GM18498 (cell line): ENCODE results near the gene LNX1.

Experiments
- ATAC-seq: cut with Tn5 transposase; IDR thresholded peaks from one replicate; pipeline ENCODE4 v1.9.1; 2021; ENCODE audit warnings: mild to moderate bottlenecking, moderate library complexity; ENCODE audit not compliant: unreplicated experiment

LNX1 gene

DNA sequence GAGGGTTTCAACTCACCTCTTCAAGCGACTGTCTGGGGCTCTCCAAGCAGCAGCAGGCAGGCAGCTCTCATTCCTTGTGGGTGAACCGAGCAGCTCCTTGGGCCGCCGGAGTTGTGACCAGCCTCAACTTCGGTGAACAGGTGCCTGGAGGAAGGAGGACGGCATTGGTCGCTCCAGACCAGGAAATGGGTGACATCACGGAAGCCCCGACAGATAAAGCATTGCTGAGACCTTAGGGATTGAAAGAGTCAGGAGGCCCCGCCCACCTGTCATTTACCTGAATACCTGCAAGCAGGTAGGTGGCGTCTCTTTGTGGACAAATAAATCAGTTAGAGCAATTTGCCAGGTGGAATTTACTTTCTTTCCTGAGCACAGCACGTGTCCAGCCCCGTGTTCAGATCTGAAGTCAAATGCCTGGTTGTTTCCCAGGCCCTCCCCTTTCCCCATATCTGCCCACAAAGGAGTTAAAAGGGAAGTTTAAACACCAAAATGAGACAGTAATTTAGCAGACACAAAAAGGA lies at the start of gene LNX1:
TSS of gene LNX1 (minus strand) at position 115 of the 521 bp plus-strand sequence. CDS start 17,484 bp downstream, outside the sequence.
- no peak for ATAC-seq

DNA sequence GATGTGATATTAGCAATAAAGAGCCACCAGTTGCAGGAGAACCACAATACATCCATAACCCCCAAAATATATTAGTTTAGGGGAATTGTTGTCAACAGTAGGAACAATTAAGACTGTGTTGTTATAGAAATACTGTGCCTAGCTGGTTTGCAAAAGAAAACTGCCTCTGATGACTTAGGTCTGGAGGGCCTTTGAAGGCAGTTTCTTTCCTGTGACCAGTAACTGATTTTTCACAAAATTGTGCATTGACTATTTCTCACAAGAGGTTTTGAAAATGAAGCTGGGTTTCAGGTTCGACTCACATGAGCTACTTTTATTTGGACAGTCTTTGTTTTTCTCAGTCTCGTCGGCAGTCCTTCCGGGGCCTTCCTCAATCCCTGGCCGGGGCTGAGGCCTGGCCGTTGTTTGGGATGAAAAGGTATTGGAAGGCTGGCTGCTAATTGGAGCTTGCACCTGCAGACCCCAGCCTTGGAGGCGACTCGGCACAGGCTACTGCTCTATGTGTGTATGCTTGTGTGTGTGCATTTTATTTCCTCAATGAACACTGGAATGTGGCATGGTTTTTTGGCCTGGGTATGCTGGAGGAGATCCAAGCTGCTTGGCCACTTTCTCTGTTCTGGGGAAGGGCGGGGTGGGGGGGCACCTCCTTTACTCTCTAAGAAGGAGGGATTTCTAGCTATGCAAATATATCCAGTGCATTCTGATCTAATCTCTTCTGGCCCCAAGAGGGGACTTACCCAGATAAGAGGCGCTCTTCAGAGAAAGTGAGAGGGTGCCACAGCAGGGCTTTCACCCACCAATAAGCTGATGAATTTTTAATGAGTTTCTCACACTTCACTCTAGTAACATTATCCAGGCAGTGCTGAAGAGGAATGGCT lies 49.5 kb upstream of the LNX1 start:
- ATAC-seq, result peak; percentile 82

DNA sequence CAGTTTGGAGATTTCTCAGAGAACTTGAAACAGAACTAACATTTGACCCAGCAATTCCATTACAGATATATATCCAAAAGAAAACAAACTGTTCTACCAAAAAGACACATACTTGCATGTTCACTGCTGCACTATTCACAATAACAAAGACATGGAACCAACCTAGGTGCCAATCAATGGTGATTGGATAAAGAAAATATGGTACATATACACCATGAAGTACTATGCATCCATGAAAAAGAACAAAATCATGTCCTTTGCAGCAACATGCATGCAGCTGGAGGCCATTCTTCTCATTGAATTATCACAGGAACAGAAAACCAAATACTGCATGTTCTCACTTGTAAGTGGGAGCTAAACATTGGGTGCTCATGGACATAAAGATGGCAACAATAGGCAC lies 47.6 kb upstream of the LNX1 start:
- no peak for ATAC-seq

DNA sequence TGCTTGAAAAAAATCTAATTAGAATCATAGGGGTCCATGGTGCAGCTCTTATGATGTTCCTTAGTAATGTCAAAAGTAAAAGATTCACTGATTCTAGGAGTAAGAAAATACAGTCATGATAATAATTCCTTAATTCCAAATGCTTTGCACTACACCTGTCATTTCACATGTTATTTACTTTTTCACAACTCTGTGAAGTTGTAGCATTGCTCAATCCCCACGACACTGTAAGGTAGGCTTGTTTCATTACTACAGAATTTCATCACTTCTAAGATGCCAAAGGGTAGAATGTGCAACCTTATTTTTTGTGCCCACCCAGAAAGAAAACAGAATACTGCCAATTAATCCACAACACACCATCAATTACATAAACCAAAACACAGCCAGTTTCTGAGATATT lies 46.1 kb upstream of the LNX1 start:
- no peak for ATAC-seq

DNA sequence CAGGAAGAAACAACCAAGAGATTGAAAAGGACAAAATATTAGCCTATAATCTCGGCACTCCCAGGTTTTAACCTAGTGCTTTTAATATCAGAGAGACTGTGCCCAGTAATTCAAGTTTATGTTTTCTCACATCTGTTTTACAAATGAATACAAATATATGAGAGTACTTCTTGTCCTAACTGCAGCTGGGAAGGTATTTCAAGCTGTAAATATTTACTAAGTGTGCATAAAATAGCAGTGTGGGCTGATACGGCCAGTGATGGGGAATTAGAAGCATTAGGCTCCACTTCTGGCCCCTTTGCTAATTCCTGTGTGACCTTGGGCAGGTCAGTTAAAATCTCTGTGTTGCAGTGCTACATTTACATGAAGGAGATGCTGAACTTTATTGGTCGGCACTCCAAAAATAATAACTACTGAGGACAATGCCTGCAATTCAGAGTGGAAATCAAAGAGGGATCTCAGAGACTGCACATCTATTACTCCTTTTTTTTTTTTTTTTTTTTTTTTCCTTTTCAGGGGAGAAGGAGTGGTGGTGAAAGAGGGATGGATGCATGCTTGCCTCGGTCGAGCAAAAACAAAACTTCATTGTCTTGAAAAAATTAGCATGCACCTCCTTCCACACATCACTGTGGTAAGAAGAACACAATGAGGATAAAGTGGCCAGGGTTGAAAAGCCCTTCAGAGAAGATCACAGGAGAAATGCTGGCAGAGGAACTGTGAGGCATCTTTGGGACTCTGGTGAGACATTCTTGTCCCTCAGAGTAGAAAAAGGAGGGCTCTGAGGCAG lies 44.6 kb upstream of the LNX1 start:
- ATAC-seq, result no peak

DNA sequence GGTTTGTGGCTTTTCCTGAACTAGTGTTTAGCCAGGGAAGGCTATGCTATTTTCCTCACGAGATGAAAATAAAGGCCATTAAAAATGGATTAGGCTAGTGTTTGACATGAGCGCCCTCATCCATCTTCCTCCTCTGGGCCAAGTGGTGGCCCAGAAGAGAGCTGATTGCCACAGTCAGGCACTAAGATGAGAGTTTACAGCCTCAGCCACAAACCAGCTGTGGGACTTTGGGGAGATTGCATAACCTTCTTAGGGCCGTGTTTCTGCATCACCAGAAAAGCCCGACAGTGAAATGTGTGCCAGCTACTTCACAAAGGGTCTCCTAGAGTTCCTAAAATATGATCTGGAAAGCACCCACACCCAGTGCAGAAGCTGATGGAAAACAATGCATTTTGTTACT lies 42.3 kb upstream of the LNX1 start:
- ATAC-seq, result no peak

DNA sequence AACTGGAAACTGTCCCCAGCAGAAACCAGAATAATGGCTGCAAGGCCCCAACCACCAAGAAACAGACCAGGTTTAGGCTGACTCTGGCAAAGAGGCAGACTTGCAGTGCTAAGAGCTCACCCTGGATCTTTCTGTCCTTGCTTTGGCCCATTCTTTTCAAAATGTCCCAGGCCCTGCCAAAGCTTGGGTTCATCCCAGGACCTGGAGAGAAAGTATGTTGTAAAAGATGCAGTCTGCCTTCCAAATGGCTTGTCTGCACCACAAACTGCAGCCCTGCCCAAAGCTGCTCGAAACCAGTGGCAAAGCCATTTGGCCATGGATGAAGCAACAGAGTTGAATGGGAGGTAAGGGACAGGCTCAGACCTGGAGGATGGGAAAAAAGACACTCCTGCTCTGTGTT lies 38.0 kb upstream of the LNX1 start:
- no peak for ATAC-seq

DNA sequence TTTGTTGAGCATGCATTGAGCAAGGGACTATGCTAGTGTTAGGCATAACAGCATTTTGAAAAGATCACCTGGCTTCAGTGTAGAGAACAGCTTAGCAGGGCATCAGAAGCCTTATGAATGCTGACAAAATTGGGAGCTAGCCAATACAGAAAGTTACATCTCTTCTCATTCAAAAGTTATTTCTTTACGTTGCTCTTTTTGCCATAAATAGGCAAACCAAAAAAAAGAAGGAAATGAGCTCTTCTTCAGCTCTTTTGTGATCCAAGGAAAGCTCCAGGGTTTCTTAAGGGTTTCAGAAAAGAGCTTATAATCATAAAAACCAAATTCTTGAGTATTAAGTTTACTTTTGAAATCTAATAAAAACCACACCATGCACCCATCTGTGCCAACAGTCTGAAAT lies 35.2 kb upstream of the LNX1 start:
- ATAC-seq, result no peak

DNA sequence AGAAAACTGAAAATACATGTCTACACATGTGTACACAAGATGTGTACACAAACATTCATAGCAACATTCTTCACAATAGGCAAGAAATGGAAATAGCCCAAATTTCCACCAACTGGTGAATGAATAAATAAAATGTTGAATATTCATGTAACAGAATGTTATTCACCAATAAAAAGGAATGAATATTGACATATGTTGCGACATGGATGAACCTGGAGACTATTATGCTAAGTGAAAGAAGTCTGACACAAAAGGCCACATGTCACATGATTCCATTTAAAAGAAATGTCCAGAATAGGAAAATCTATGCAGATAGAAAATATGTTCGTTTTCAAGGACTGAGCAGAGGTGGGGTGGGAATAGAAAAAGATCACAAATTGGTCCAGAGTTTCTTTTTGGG lies 34.6 kb upstream of the LNX1 start:
- no peak for ATAC-seq

DNA sequence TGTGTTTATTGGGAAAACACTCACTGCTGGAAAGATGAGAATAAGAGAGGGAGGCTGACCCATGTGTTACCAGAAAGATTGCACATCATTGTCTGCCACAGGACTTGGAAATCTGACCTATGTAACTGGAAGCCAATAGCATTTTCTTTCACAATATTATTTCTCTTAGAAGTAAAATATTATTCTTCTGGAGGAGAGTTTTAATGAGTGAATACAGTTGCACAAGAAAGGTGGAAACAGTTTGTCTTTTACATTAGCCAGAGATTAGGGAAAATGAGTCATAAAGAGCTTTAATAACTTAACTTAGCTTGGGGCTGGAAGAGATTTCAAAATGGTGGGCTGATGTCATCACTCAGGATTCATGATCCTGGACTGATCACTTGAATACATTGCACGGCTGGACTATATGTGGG lies 31.5 kb upstream of the LNX1 start:
- ATAC-seq, result no peak

DNA sequence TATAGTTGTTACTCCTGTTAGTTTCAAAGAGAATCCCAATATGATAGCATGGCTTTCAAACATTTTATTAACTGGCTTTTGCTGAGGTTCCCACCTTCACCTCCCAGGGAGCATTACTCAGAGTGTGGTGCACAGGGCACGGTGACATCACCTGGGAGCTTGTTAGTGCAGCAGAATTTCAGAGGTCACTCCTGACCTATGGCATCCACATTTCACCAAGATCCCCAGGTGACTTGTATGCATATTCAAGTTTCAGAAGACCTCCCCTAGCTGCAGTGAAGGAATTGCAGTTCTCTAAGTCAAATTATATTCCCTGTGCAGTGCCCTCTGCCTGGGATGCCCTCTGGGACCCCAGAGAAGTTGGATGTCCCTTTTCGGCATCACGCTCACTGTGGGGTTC lies 29.7 kb upstream of the LNX1 start:
- ATAC-seq, result no peak

DNA sequence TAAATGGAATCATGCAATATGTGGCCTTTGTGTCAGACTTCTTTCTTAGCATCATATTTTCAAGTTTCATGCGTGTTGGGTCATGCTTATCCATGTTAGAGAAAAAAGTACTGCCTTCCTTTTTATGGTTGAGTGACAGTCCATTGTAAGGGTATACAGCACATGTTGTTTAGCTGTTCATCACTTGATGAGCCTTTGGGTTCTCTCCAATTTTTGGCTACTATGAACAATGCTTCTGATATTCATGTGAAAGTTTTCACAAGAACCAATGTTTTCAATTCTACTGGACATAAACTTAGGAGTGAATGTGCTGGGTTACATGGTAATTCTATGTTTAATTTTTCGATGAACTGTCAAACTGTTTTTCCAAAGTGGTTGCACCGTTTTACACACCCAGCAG lies 28.1 kb upstream of the LNX1 start:
- no peak for ATAC-seq

DNA sequence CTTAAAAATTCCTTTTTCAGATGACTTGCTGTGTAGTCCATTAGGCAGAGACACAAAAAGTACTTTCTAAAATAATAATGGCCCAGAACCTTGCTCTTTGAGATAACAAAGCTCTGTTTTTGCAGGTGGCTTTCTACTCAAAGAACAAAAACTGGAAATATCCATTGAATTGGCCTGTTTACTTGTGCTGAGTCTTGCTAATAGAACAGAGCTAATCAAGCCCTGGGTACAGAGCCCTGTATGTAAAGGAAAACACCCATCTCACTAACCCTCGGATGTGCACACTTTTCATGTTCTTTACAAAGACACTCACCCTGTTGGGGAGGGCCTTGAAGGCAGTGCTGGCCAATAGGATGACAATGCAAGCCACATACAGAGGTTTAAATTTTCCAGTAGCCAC lies 27.0 kb upstream of the LNX1 start:
- ATAC-seq, result no peak

DNA sequence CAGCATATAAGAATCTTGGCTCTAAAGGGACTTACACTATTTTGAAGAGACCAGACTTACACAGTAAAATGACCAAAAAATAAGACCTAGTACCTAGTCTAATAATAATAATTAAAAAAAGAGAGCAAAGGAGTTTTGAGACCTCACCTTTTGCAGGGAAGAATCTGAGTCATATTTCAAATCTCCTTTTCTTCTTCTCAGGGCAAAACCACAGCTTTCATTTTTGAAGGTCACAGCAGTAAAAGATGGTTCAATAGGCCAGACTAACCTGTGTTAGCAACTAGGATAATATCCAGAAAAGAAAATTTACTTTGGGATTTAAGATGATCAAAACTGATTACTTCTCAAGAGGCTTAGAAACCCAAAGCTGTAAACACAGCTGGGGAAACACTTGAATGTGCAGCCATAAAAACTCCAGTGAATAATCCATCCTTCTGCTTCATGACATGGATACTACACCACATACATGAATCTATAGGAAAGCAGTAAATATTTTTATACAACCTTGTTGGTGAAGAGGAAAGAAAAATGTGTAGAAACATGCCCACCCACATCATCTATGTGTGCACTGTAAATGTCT lies 25.9 kb upstream of the LNX1 start:
- ATAC-seq, result no peak

DNA sequence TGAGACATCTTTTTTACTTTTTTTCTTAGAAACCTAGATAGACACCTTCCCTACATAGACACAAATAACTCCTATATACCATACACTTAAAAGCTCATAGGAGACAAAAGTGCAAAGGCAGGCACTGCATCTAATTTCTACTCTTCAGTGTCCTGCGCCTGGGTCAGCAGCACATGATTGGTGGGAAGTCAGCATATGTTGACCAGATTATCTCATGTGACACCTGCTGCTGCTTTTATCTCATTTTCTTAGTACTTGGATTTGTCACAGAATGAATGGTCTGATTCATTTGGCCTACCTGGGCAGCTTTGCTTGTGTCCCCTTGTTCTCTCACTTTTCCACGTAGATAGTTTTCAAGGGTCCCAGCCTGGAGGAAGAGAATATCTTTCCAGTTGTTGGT lies 24.9 kb upstream of the LNX1 start:
- ATAC-seq, result no peak

DNA sequence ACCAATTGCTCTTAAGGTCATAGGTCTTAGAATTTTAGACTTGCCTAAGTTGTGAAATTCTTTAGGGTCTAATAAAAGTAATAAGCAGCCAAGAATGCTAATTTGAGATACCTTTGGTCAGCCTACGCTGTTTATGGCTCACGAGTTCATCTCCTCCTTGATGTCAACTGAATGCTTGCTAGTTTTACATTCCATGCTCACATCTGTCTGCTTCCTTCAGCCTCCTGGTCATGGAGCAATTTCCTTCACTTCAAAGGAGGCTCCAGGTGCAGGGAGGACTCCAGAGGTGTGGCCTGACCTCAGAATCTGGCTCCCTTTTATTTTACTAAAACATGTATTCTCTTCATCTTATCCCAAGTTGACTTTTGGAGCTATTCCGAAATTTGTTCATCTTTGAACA lies 23.3 kb upstream of the LNX1 start:
- no peak for ATAC-seq

DNA sequence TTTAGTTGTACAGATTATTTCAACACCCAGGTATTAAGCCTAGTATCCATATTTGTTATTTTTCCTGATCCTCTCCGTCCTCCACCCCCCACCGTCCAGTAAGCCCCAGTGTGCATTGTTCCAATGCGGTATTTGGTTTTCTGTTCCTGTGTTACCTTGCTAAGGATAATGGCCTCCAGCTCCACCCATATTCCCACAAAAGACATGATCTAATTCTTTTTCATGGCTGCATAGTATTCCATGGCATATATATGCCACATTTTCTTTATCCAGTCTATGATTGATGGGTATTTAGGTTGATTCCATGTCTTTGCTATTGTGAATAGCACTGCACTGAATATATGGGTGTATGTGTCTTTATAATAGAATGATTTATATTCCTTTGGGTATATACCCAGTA lies 22.1 kb upstream of the LNX1 start:
- ATAC-seq, result no peak

DNA sequence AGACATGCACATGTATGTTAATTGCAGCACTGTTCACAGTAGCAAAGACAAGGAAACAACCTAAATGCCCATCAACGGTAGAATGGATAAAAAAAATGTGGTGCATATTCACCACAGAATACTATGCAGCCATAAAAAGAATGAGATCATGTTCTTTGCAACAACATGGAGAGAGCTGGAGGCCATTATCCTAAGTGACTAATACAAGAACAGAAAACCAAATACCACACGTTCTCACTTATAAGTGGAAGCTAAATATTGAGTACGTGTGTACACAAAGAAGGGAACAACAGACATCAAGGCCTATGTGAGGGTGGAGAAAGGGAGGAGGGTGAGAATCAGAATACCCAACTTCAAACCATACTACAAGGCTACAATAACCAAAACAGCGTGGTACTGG lies 17.4 kb upstream of the LNX1 start:
- ATAC-seq, result peak; percentile 48

DNA sequence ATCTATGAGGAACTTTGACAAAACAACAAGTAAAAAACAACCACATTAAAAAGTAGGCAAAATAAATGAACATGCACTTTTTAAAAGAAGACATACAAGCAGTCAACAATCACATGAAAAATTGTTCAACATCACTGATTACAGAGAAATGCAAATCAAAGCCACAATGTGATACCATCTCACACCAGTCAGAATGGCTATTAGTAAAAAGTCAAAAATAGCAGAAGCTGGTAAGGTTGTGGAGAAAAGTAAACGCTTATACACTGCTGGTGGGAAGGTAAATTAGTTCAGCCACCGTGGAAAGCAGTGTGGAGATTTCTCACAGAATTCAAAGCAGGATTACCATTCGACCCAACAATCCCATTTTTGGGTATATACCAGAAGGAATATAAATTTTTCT lies 17.0 kb upstream of the LNX1 start:
- peak; percentile 86 for ATAC-seq

DNA sequence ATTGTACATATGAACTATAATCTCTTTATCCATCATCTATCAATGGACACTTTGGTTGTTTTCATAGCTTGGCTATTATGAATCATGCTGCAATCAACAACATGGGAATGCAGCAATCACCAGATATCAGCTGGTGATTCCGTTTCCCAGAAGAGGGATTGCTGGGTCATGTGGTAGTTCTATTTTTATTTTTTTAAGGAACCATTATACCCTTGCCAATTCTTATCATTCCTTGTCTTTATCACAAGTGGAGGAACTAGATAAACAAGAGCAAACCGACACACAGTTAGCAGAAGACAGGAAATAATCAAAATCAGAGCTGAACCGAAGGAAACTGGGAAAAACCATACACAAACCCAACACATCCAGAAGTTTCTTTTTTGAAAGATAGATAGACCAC lies 14.5 kb upstream of the LNX1 start:
- ATAC-seq, result no peak

DNA sequence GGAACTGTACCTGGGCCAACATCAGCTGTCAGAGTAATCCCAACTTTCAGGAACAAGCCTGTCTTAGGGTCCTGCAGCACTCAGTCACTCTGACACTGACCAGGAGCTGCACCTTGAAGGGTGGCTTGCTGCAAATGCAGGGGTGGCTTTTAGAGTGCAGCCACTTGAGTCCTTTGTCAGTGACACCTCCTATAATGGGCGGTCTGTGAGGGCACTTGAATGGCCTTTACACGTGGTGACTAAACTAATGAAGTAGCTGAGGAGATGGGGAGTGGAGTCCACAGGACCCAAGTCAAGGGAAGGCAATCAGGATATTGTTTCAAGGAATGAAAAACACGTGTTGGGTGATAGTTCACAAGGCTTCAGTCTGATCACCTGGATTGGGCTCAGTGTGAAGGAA lies 11.1 kb upstream of the LNX1 start:
- no peak for ATAC-seq
